Measurements from ENCODE around the gene KLK14.

The KLK14 gene

GRCh38 chr19:51110666-51110971, 27.9 kb upstream of the KLK14 start:
- TF ChIP-seq, protein P1, sequence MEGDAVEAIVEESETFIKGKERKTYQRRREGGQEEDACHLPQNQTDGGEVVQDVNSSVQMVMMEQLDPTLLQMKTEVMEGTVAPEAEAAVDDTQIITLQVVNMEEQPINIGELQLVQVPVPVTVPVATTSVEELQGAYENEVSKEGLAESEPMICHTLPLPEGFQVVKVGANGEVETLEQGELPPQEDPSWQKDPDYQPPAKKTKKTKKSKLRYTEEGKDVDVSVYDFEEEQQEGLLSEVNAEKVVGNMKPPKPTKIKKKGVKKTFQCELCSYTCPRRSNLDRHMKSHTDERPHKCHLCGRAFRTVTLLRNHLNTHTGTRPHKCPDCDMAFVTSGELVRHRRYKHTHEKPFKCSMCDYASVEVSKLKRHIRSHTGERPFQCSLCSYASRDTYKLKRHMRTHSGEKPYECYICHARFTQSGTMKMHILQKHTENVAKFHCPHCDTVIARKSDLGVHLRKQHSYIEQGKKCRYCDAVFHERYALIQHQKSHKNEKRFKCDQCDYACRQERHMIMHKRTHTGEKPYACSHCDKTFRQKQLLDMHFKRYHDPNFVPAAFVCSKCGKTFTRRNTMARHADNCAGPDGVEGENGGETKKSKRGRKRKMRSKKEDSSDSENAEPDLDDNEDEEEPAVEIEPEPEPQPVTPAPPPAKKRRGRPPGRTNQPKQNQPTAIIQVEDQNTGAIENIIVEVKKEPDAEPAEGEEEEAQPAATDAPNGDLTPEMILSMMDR (IDR thresholded peaks at IDR 0.05; ENCODE audit: control insufficient read depth, extremely low read depth, insufficient read depth), result no peak
- no peak for DNase-seq (ENCODE audit: low read depth)
- H3K4me3 ChIP-seq (ENCODE audit: low read depth, low read length), result no peak overlapping the region

DNA sequence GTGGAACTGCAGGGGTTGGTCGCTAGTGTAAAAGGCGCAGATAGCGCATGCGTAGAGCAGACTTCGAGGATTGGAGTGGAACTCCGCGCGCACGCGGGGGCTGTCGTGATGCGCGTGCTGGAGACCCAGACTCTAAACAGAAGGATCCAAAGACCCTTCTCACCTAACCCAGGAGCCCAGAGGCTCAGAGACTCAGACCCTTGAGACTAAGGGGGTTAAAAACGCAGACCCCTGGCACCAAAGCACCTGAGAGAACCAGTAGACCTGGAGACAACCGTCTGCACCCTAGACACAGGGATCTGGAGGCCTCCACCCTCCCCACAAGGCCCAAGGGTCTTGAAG, 26.1 kb upstream of the KLK14 start:
- no peak for DNase-seq (ENCODE audit: low read depth)
- H3K4me3 ChIP-seq (ENCODE audit: low read depth, low read length), result peak overlapping the region; percentile 68
- TF ChIP-seq, protein P1 (IDR thresholded peaks at IDR 0.05; ENCODE audit: control insufficient read depth, extremely low read depth, insufficient read depth), result no peak

DNA sequence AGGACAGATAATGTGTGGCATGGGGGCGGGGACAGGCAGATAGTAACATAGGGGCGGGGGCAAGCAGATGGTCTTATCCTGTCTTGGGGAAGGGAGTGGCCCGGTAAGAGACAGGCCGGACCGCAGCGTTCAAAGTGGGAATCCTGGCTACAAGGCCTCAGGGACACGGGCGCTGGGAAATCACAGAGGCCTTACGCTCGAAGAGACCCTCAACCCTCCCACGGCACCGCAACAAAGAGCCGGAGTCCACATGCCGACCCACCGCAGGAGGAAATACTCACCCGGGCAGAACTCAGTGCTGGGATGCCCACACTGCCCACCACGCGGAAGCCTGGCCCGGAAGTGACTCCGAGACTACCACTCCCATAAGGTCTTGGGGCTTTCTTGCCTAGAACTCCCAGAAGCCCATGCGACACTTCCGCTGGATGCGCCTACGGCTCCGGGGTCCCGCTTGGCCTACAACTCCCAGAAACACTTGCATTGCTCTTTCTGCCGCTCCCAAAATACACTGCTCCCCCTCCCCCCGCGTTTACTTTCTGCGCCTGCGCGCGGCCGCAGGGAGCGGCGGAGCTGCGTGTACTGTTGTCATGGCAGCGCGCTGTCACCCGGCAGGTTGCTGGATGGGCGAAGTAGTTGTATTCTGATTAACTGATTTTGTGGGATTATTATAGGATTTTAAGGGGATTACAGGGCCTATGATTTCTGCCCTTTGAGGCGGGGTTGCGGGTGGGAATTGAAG, 25.5 kb upstream of the KLK14 start, which contains the start of gene CTU1:
Gene CTU1 (minus strand): TSS at position 344 of the 739 bp plus-strand sequence. CDS start 3,840 bp downstream, outside the sequence.
- peak; percentile 99 for DNase-seq (ENCODE audit: low read depth)
- TF ChIP-seq, protein P1 (IDR thresholded peaks at IDR 0.05; ENCODE audit: control insufficient read depth, extremely low read depth, insufficient read depth), result no peak
- peak within 1 kb of the TSS; percentile 68 for H3K4me3 ChIP-seq (ENCODE audit: low read depth, low read length)

GRCh38 chr19:51107406-51108065, 24.8 kb upstream of the KLK14 start:
- DNase-seq (ENCODE audit: low read depth), result no peak
- TF ChIP-seq, protein P1 (IDR thresholded peaks at IDR 0.05; ENCODE audit: control insufficient read depth, extremely low read depth, insufficient read depth), result peak; percentile 14; the same call in 1 of the 2 replicates
- peak overlapping the region; percentile 68 for H3K4me3 ChIP-seq (ENCODE audit: low read depth, low read length)

- TF ChIP-seq, protein P1 (IDR thresholded peaks at IDR 0.05; ENCODE audit: control insufficient read depth, extremely low read depth, insufficient read depth), result no peak
- DNase-seq (ENCODE audit: low read depth), result no peak
- no peak overlapping the region for H3K4me3 ChIP-seq (ENCODE audit: low read depth, low read length)
Observed at GRCh38 chr19:51103926-51104341, 21.2 kb upstream of the KLK14 start.

- TF ChIP-seq, protein P1 (IDR thresholded peaks at IDR 0.05; ENCODE audit: control insufficient read depth, extremely low read depth, insufficient read depth), result no peak
- DNase-seq (ENCODE audit: low read depth), result no peak
- no peak overlapping the region for H3K4me3 ChIP-seq (ENCODE audit: low read depth, low read length)
Observed at GRCh38 chr19:51102991-51103390, 20.3 kb upstream of the KLK14 start.

Measured in LNCaP clone FGC (cell line).